Activated T-cell treated with anti-CD3 and anti-CD28 coated beads for 24 hours (primary cell): ENCODE results near the gene CSNK2A1.

ENCODE experiments used
- DNase-seq: peaks from one replicate; pipeline ENCODE4 v3.0.0-alpha.2; 2020; ENCODE audit warnings: low read depth

The CSNK2A1 gene

DNA sequence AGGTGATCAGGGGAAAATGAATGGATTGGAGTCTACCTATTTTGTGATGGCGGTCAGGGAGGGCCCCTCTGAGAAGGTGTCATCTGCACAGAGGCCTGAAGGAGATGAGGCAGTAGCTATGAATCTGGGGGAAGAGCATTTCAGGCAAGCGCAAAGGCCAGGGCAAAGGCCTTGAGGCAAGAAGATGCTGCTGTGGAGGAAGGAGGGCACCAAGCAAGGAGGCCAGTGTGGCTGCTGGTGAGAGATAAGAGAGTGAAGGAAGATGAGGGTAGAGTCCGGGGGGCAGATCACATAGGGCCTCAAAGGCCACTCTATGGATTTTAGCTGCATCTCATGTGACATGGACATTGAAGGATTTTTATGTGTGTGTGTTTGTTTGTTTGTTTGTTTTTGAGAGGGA is 20.6 kb upstream of the CSNK2A1 start:
- no peak for DNase-seq

GRCh38 chr20:563187-563586 is 19.6 kb upstream of the CSNK2A1 start:
- DNase-seq, result no peak

GRCh38 chr20:562232-562897 is 18.8 kb upstream of the CSNK2A1 start:
- no peak for DNase-seq

- DNase-seq, result peak; percentile 40
These were observed 18.0 kb upstream of the CSNK2A1 start for GRCh38 chr20:561437-562231.

GRCh38 chr20:560680-561079 is 17.1 kb upstream of the CSNK2A1 start:
- no peak for DNase-seq

- no peak for DNase-seq
These were observed 14.5 kb upstream of the CSNK2A1 start for GRCh38 chr20:558117-558516.

- DNase-seq, result no peak
These were observed 13.4 kb upstream of the CSNK2A1 start for GRCh38 chr20:556984-557383.

DNA sequence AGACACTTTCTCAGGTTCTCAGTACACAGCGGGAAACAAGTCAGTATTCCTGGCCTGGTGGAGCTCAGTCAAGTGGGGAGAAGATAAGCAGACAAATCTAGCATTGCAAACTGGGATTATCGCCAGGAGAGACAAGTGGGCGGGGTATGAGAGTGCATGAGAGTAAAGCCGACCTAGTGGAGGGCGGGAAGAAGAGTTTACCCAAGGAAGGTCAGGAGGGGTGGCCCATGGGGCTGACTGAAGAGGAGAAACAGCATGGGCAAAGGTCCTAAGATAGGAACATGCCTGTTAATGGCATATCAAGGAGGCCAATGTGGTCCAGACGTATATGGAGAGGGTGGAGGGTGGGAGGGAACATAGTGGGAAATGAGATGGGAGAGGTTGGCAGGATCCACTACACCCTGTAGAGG is 12.4 kb upstream of the CSNK2A1 start:
- no peak for DNase-seq

- DNase-seq, result no peak
These were observed 7.0 kb upstream of the CSNK2A1 start for GRCh38 chr20:550611-551010.

DNA sequence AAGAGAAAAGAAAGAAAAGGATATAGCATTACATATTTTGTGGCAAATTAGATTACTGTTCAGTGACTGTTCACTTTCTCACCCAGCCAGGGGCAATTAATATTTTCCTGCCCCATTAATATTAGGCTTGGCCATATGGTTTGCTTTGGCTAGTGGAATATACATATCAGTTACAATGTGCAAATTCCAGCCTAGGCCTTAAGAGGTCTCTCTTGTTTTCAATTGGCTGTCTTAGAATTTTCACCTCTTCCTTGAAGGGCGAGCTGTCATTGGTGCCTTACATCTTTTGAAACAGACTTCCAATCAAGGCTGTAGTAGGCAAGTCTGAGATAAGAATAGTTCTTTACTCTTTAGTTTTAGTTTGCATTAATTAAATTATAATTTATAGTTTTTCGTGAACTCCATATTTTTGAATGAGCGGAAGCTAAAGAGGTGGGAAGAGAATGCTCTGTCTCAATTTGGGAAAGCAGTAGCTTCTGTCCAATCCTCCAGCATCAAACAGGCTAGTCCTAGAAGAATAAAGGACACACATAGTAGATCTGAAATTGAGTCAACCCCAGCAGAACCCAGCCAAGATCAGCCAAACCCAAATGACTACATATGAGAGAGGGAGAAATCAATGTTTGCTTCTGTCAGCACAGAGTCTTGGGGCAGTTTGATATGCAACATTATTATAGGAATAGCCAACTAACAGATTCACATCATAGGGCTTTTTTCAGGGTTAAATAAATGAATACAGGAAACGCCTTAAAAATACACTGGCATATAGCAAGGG is 6.3 kb upstream of the CSNK2A1 start:
- DNase-seq, result no peak

GRCh38 chr20:548906-549305 is 5.3 kb upstream of the CSNK2A1 start:
- DNase-seq, result no peak

- DNase-seq, result no peak
These were observed 3.8 kb upstream of the CSNK2A1 start for GRCh38 chr20:547394-547793.

DNA sequence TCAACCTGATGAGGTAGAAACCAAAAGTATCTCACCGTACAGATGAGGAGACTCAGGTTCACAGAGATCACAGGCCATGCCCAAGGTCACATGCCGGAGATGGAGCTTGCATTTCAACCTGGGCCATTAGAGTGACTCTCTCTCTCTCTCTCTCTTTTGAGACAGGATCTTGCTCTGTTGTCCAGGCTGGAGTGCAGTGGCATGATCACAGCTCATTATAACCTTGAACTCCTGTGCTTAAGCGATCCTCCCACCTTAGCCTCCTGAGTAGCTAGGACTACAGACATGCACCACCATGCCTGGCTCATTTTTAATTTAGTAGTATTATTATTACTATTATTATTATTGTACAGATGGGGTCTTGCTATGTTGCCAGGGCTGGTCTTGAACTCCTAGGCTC is 2.8 kb upstream of the CSNK2A1 start:
- no peak for DNase-seq

DNA sequence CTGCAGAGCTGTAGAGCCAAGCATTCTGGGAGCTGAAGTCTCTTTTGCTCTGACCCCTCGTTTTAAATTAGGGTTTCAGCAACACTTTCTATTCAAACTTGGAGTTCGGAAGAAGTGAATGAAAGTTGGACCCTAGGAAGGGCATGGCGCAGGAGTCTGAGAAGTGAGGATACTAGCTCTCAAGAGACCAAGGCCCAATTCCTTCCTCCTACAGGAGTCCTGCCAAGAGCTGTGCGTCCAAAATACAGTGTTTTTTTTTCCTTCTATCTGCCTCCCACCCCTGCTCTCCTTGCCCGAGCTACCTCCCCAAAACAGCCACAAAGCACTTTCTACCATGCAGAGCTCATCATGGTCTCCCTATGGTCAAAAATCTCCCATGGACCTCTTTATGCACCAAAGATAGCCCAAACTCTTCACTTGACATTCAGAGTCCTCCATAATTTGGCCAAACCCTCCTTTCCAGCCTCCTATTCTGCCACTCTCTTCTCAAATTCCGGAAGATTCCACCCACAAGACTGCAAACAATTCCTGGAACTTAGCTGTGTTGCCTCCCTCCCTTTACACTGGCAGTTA is 649 bp upstream of the CSNK2A1 start:
- DNase-seq, result no peak

GRCh38 chr20:542777-543368 is 717 bp downstream of the CSNK2A1 start:
- peak; percentile 9 for DNase-seq

DNA sequence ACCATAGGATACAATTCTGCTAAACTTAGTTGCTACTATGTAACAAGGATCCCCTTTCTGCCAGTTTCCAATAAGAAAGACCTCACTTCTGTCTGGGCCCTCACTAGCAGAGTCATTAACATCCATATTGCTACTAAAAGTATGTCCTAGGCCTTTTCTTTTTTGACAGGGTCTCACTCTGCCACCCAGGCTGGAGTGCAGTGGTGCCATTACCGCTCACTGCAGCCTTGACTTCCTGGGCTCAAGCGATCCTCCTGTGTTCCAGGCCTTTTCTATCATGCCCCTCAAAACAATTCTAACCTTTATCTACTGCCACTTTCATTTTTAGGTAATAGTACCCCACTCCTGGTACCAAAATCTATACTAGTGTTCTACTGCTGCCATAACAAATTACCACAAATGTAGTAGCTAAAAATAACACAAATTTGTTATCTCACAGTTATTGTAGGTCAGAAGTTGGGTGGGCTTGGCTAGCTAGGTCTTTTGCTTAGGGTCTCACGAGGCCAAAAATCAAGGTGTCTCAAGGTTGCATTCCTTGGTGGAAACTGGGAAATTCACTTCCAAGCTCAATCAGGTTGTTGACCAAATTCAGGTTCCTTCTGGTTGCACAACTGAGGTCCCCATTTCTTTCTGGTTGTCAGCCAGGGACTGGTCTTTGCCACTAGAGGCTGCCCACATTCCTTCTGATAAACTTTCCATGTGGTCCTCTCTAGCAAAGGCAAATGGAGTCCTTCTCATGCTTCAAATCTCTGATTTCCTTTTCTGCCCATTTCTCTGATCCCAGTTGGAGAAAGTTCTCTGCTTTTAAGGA is 3.0 kb downstream of the CSNK2A1 start:
- DNase-seq, result no peak

GRCh38 chr20:539848-540247 is 3.7 kb downstream of the CSNK2A1 start:
- no peak for DNase-seq

- DNase-seq, result no peak
These were observed 4.4 kb downstream of the CSNK2A1 start for GRCh38 chr20:539191-539590.

DNA sequence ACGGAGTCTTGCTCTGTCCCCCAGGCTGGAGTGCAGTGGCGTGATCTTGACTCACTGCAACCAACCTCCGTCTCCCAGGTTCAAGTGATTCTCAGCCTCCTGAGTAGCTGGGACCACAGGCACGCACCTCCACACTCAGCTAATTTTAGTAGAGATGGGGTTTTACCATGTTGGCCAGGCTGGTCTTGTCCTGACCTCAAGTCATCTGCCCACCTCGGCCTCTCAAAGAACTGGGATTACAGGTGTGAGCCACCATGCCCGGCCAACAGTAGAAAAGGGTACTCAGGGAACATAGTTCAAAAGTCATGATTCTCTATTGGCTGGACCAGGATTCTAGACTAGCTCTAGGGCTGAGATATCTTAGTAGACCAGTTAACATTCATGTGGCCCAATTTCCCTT is 5.6 kb downstream of the CSNK2A1 start:
- no peak for DNase-seq

DNA sequence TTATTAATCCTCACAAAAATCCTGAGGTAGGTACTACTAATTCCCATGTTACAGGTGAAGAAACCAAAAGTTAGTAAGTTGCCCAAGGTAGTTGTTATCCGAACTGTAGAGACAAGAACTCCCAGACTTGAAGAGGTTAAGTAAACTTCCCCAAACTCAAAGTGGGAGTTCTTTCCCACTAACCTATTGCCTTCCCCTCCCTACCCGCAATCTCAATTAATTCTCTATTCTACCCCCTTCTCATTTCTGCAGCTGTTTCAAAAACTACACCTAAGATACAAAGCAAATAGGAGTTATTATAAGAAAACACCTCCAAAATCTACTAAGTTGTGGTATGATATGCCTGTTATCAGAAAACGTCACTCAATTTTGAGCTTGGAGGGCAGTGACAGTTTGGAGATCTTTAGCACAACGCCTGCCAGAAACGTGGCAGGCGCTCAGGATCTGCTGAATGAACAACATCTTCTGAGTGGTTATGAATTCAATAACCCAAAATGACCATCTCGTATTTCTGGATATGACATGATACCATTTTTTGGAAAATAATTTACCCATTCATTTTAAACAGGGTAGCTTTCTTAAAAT is 7.1 kb downstream of the CSNK2A1 start:
- no peak for DNase-seq

GRCh38 chr20:535958-536357 is 7.6 kb downstream of the CSNK2A1 start:
- DNase-seq, result no peak
